Fibroblast of villous mesenchyme (primary cell): ENCODE measurements around the gene ZNF560. TPM values are rescaled to one million over a fixed set of nuclear protein-coding genes. Genes with fewer than 3 reads are reported as not detected.
"Not testable (repeated sequence)": the region's sequence is repeated elsewhere in the genome, so short reads cannot be mapped to it uniquely, and the experiment has no call there.

ENCODE experiments used
- DNase-seq: peaks from one replicate; pipeline ENCODE4 v3.0.0-alpha.2; 2010; ENCODE audit warnings: low read depth
- H3K4me3 ChIP-seq: 2 replicates; pipeline ENCODE4 v1.5.1; 2011; ENCODE audit warnings: low read depth, mild to moderate bottlenecking, low read length
- CTCF ChIP-seq: IDR thresholded peaks from 2 replicates; pipeline ENCODE4 v1.5.1; 2012; ENCODE audit warnings: low read depth, mild to moderate bottlenecking, low read length; ENCODE audit not compliant: insufficient read depth
- total RNA-seq: library from RNA; depleted of rRNA; stranded (reverse); fragments of >200 nt; gene quantifications from 2 replicates; pipeline ENCODE4 v1.2.3, GENCODE V29; 2012

The ZNF560 gene
- 0.86 and 0.97 TPM in 2 replicates for total RNA-seq

GRCh38 chr19:9498183-9498902 lies at the start of gene ZNF560:
Gene ZNF560 (minus strand): TSS chr19:9498616. CDS start chr19:9475313, 23,303 bp downstream.
- peak within 1 kb of the TSS; percentile 63 for H3K4me3 ChIP-seq
- TF ChIP-seq CTCF, result peak; percentile 49
- peak; percentile 57 for DNase-seq

- DNase-seq, result no peak
- no peak for TF ChIP-seq CTCF
Measured at GRCh38 chr19:9547870-9548269, 49.5 kb upstream of the ZNF560 start.

GRCh38 chr19:9541281-9541680 lies 42.9 kb upstream of the ZNF560 start:
- not testable (repeated sequence) for H3K4me3 ChIP-seq, DNase-seq

More at GRCh38 chr19:9547870-9548269, 49.5 kb upstream of the ZNF560 start:
- no peak overlapping the region for H3K4me3 ChIP-seq

GRCh38 chr19:9539921-9540320 lies 41.5 kb upstream of the ZNF560 start:
- not testable (repeated sequence) for H3K4me3 ChIP-seq, DNase-seq

- H3K4me3 ChIP-seq, DNase-seq: not testable (repeated sequence)
Measured at GRCh38 chr19:9539201-9539600, 40.8 kb upstream of the ZNF560 start.

- no peak for TF ChIP-seq CTCF
- DNase-seq, result peak; percentile 92
- peak within 1 kb of the TSS; percentile 78 for H3K4me3 ChIP-seq
Measured at GRCh38 chr19:9538183-9539058, 40.0 kb upstream of the ZNF560 start, which contains the start of gene ZNF426. Gene ZNF426 (minus strand): TSS chr19:9538645. CDS start chr19:9536232, 2,413 bp downstream.

- DNase-seq, result no peak
- no peak overlapping the region for H3K4me3 ChIP-seq
- TF ChIP-seq CTCF, result no peak
Measured at GRCh38 chr19:9535934-9536333, 37.5 kb upstream of the ZNF560 start.

GRCh38 chr19:9531933-9532332 lies 33.5 kb upstream of the ZNF560 start:
- DNase-seq, result no peak
- no peak overlapping the region for H3K4me3 ChIP-seq
- no peak for TF ChIP-seq CTCF
